ENCODE results near the gene PURA.

PURA gene

DNA sequence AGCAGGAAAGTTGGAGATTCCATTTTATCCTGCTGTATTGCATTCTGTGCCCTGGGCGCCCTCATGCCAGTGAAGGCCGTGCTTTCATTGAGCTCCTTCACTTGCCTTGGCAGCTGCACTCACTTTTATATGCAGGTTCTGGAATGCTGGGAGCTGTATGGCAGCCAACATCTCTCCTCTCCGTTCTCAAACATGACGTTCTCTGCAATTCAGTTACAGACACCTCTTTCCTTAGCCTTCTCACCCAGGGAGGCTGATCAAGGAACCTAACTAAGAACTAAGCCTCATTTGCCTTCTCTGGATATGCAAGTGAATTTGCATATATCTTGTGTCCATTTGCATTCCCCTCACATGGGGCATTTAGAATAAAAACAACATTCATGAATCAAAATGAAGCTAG, 29.4 kb upstream of the PURA start:
- H3K27ac ChIP-seq (ENCODE audit: low read depth, low read length), result no peak overlapping the region
- H3K4me3 ChIP-seq (ENCODE audit: low read depth, low read length), result no peak overlapping the region
- no peak overlapping the region for H2BK12ac ChIP-seq (ENCODE audit: low read length)

GRCh38 chr5:140090251-140090650, 23.7 kb upstream of the PURA start:
- Histone ChIP-seq H3K9ac (ENCODE audit: low read length) (no peak overlapping the region), H3K27me3 (ENCODE audit: insufficient read depth, low read length) (peaks cover 2% of the 10 kb centered on the region), H3K4ac (ENCODE audit: low read depth, low read length) (no peak overlapping the region), H3K23ac (ENCODE audit: low read length) (no peak overlapping the region), H3K14ac (ENCODE audit: low read length) (no peak overlapping the region), H3K4me3 (ENCODE audit: low read depth, low read length) (no peak overlapping the region), H4K91ac (ENCODE audit: low read depth, low read length) (no peak overlapping the region), H3K79me1 (ENCODE audit: low read length) (no peaks in the 10 kb centered on the region), H2BK120ac (ENCODE audit: insufficient read depth, low read length, poor library complexity) (no peak overlapping the region), H3K4me2 (ENCODE audit: low read length) (no peak overlapping the region), H4K12ac (ENCODE audit: low read depth, low read length) (no peak overlapping the region), H2AFZ (ENCODE audit: insufficient read depth, low read length, poor library complexity) (no peak overlapping the region), H4K8ac (ENCODE audit: low read depth, low read length) (no peak overlapping the region), H2BK5ac (ENCODE audit: low read depth, low read length, poor library complexity) (no peak overlapping the region), H2AK5ac (ENCODE audit: low read length) (no peak overlapping the region), H3K18ac (ENCODE audit: low read length) (no peak overlapping the region), H3K36me3 (ENCODE audit: control insufficient read depth in 1 of 2, insufficient read depth in 2 of 2, low read length in 2 of 2) (no peaks in the 10 kb centered on the region), H3K9me3 (ENCODE audit: insufficient read depth, low read depth, low read length) (no peaks in the 10 kb centered on the region), H3K27ac (ENCODE audit: low read depth, low read length) (no peak overlapping the region), H3K79me2 (ENCODE audit: control insufficient read depth, insufficient read depth, low read length, poor library complexity) (no peaks in the 10 kb centered on the region), H2BK12ac (ENCODE audit: low read length) (no peak overlapping the region), H3K4me1 (ENCODE audit: control insufficient read depth in 1 of 2, insufficient read depth in 2 of 2, low read length in 2 of 2) (no peaks in the 10 kb centered on the region)
- no CpG with 5 or more reads among the region's 1 CpG for WGBS (ENCODE audit: extremely low coverage, insufficient coverage, insufficient read length)
- DNase-seq, result no peak

More for the DNA sequence above, 29.4 kb upstream of the PURA start:
- Histone ChIP-seq H3K9ac (ENCODE audit: low read length) (no peak overlapping the region), H3K9me3 (ENCODE audit: insufficient read depth, low read depth, low read length) (no peaks in the 10 kb centered on the region), H3K79me1 (ENCODE audit: low read length) (no peaks in the 10 kb centered on the region), H3K4ac (ENCODE audit: low read depth, low read length) (no peak overlapping the region), H3K14ac (ENCODE audit: low read length) (no peak overlapping the region), H3K79me2 (ENCODE audit: control insufficient read depth, insufficient read depth, low read length, poor library complexity) (no peaks in the 10 kb centered on the region), H3K18ac (ENCODE audit: low read length) (no peak overlapping the region), H3K23ac (ENCODE audit: low read length) (no peak overlapping the region), H2AK5ac (ENCODE audit: low read length) (no peak overlapping the region), H4K12ac (ENCODE audit: low read depth, low read length) (no peak overlapping the region), H2BK5ac (ENCODE audit: low read depth, low read length, poor library complexity) (no peak overlapping the region), H2BK120ac (ENCODE audit: insufficient read depth, low read length, poor library complexity) (no peak overlapping the region), H3K36me3 (ENCODE audit: control insufficient read depth in 1 of 2, insufficient read depth in 2 of 2, low read length in 2 of 2) (no peaks in the 10 kb centered on the region), H4K91ac (ENCODE audit: low read depth, low read length) (no peak overlapping the region), H3K4me1 (ENCODE audit: control insufficient read depth in 1 of 2, insufficient read depth in 2 of 2, low read length in 2 of 2) (no peaks in the 10 kb centered on the region), H3K27me3 (ENCODE audit: insufficient read depth, low read length) (no peaks in the 10 kb centered on the region), H4K8ac (ENCODE audit: low read depth, low read length) (no peak overlapping the region), H2AFZ (ENCODE audit: insufficient read depth, low read length, poor library complexity) (no peak overlapping the region), H3K4me2 (ENCODE audit: low read length) (no peak overlapping the region)
- WGBS (ENCODE audit: extremely low coverage, insufficient coverage, insufficient read length), result no CpG with 5 or more reads among the region's 4 CpGs
- no peak for DNase-seq

DNA sequence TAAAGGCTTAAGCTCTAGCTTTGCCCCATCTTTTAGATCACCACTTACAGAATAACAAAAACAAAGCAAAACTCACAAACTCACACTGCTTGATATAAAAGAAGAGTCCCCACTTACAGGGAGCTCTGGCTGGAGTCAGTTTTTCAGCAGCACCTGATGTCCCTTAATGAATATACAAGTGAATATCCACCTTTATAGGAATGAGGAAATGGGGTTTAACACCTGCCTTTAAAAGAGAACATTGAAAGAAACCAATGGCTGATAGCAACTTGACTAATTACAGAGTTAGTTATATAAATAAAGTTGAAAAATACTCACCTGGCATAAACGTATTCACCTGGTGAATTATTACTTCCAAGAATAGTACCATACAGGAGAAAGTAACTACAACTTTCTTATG, 20.7 kb upstream of the PURA start:
- Histone ChIP-seq H2AK5ac (ENCODE audit: low read length) (no peak overlapping the region), H3K4me3 (ENCODE audit: low read depth, low read length) (no peak overlapping the region), H2BK5ac (ENCODE audit: low read depth, low read length, poor library complexity) (no peak overlapping the region), H3K4me1 (ENCODE audit: control insufficient read depth in 1 of 2, insufficient read depth in 2 of 2, low read length in 2 of 2) (no peaks in the 10 kb centered on the region), H3K14ac (ENCODE audit: low read length) (no peak overlapping the region), H3K23ac (ENCODE audit: low read length) (no peak overlapping the region), H3K9me3 (ENCODE audit: insufficient read depth, low read depth, low read length) (no peaks in the 10 kb centered on the region), H3K9ac (ENCODE audit: low read length) (no peak overlapping the region), H3K27ac (ENCODE audit: low read depth, low read length) (no peak overlapping the region), H2AFZ (ENCODE audit: insufficient read depth, low read length, poor library complexity) (no peak overlapping the region), H2BK120ac (ENCODE audit: insufficient read depth, low read length, poor library complexity) (no peak overlapping the region), H3K18ac (ENCODE audit: low read length) (no peak overlapping the region), H3K27me3 (ENCODE audit: insufficient read depth, low read length) (peaks cover 2% of the 10 kb centered on the region), H3K4ac (ENCODE audit: low read depth, low read length) (no peak overlapping the region), H4K8ac (ENCODE audit: low read depth, low read length) (no peak overlapping the region), H3K79me2 (ENCODE audit: control insufficient read depth, insufficient read depth, low read length, poor library complexity) (no peaks in the 10 kb centered on the region), H4K12ac (ENCODE audit: low read depth, low read length) (no peak overlapping the region), H2BK12ac (ENCODE audit: low read length) (no peak overlapping the region), H4K91ac (ENCODE audit: low read depth, low read length) (no peak overlapping the region), H3K79me1 (ENCODE audit: low read length) (no peaks in the 10 kb centered on the region), H3K4me2 (ENCODE audit: low read length) (no peak overlapping the region), H3K36me3 (ENCODE audit: control insufficient read depth in 1 of 2, insufficient read depth in 2 of 2, low read length in 2 of 2) (no peaks in the 10 kb centered on the region)
- WGBS (ENCODE audit: extremely low coverage, insufficient coverage, insufficient read length), result no CpG with 5 or more reads among the region's 1 CpG
- no peak for DNase-seq

- H3K36me3 ChIP-seq (ENCODE audit: control insufficient read depth in 1 of 2, insufficient read depth in 2 of 2, low read length in 2 of 2), result no peaks in the 10 kb centered on the region
- H2BK120ac ChIP-seq (ENCODE audit: insufficient read depth, low read length, poor library complexity), result no peak overlapping the region
- H4K12ac ChIP-seq (ENCODE audit: low read depth, low read length), result no peak overlapping the region
- H2AK5ac ChIP-seq (ENCODE audit: low read length), result no peak overlapping the region
- no peak overlapping the region for H3K27ac ChIP-seq (ENCODE audit: low read depth, low read length)
- no peak overlapping the region for H3K4me2 ChIP-seq (ENCODE audit: low read length)
- H3K79me2 ChIP-seq (ENCODE audit: control insufficient read depth, insufficient read depth, low read length, poor library complexity), result no peaks in the 10 kb centered on the region
- H3K4me3 ChIP-seq (ENCODE audit: low read depth, low read length), result no peak overlapping the region
- H2BK12ac ChIP-seq (ENCODE audit: low read length), result no peak overlapping the region
- WGBS (ENCODE audit: extremely low coverage, insufficient coverage, insufficient read length), result no CpG with 5 or more reads among the region's 1 CpG
- H3K79me1 ChIP-seq (ENCODE audit: low read length), result no peaks in the 10 kb centered on the region
- no peak overlapping the region for H3K14ac ChIP-seq (ENCODE audit: low read length)
- H3K9ac ChIP-seq (ENCODE audit: low read length), result no peak overlapping the region
- no peak overlapping the region for H3K23ac ChIP-seq (ENCODE audit: low read length)
- no peak overlapping the region for H4K8ac ChIP-seq (ENCODE audit: low read depth, low read length)
- H3K4me1 ChIP-seq (ENCODE audit: control insufficient read depth in 1 of 2, insufficient read depth in 2 of 2, low read length in 2 of 2), result no peaks in the 10 kb centered on the region
- no peak overlapping the region for H3K18ac ChIP-seq (ENCODE audit: low read length)
- H4K91ac ChIP-seq (ENCODE audit: low read depth, low read length), result no peak overlapping the region
- no peak overlapping the region for H2AFZ ChIP-seq (ENCODE audit: insufficient read depth, low read length, poor library complexity)
- H3K27me3 ChIP-seq (ENCODE audit: insufficient read depth, low read length), result peaks cover 2% of the 10 kb centered on the region
- no peak for DNase-seq
- no peak overlapping the region for H3K4ac ChIP-seq (ENCODE audit: low read depth, low read length)
- no peaks in the 10 kb centered on the region for H3K9me3 ChIP-seq (ENCODE audit: insufficient read depth, low read depth, low read length)
- no peak overlapping the region for H2BK5ac ChIP-seq (ENCODE audit: low read depth, low read length, poor library complexity)
Observed at GRCh38 chr5:140093866-140094265, 20.0 kb upstream of the PURA start.
